Neural cell (in vitro differentiated cells): ENCODE results near the gene STARD10. TPM values are rescaled to one million over a fixed set of nuclear protein-coding genes. Genes with fewer than 3 reads are reported as not detected.

Experiments used
- H2AFZ ChIP-seq: fragments of 200-600, 300-800 bp; sonication (generic), shearing (Covaris generic); 2 replicates; pipeline ENCODE4 v1.6.0; 2014; ENCODE audit warnings: low read depth, mild to moderate bottlenecking, antibody characterized with exemption, low read length, moderate library complexity
- H3F3A ChIP-seq: fragments of 200-600 bp; shearing (Covaris generic); 2 replicates; pipeline ENCODE4 v1.6.1; 2016; ENCODE audit warnings: mild to moderate bottlenecking, moderate library complexity, mixed read lengths, antibody characterized with exemption, low read length; ENCODE audit not compliant: insufficient read depth, poor library complexity, severe bottlenecking
- H3K27ac ChIP-seq: fragments of 200-600, 300-800 bp; sonication (generic), shearing (Covaris generic); 2 replicates; pipeline ENCODE4 v1.5.1; 2014; ENCODE audit warnings: mild to moderate bottlenecking, low read length, moderate library complexity
- H3K27me3 ChIP-seq: fragments of 300-800, 200-600 bp; sonication (generic), shearing (Covaris generic); 2 replicates; pipeline ENCODE4 v1.6.0; 2014; ENCODE audit warnings: mild to moderate bottlenecking, low read depth, low read length, moderate library complexity; ENCODE audit not compliant: insufficient read depth
- H3K36me3 ChIP-seq: fragments of 300-800, 200-600 bp; sonication (generic), shearing (Covaris generic); 2 replicates; pipeline ENCODE4 v1.5.1; 2014; ENCODE audit warnings: mild to moderate bottlenecking, antibody characterized with exemption, low read length, moderate library complexity; ENCODE audit not compliant: insufficient read depth
- H3K4me2 ChIP-seq: fragments of 300-800, 200-600 bp; sonication (generic), shearing (Covaris generic); 2 replicates; pipeline ENCODE4 v1.6.0; 2014; ENCODE audit warnings: mild to moderate bottlenecking, low read length
- H3K4me3 ChIP-seq: fragments of 300-800, 200-600 bp; sonication (generic), shearing (Covaris generic); 2 replicates; pipeline ENCODE4 v1.5.1; 2014; ENCODE audit warnings: mild to moderate bottlenecking, low read length, moderate library complexity
- H3K79me2 ChIP-seq: fragments of 200-600 bp; shearing (Covaris generic); replicated peaks from 2 replicates; pipeline ENCODE4 v1.6.0; 2014; ENCODE audit warnings: mild to moderate bottlenecking, low read length, moderate library complexity; ENCODE audit not compliant: insufficient read depth
- H3K9ac ChIP-seq: fragments of 300-800, 200-600 bp; sonication (generic), shearing (Covaris generic); 2 replicates; pipeline ENCODE4 v1.6.1; 2016; ENCODE audit warnings: mild to moderate bottlenecking, low read length, mixed read lengths
- H3K9me2 ChIP-seq: fragments of 200-600 bp; shearing (Covaris generic); 2 replicates; pipeline ENCODE4 v1.6.1; 2016; ENCODE audit warnings: mild to moderate bottlenecking, low read length, mixed read lengths; ENCODE audit not compliant: insufficient read depth
- H3K9me3 ChIP-seq: fragments of 200-600, 300-800 bp; sonication (generic), shearing (Covaris generic); 2 replicates; pipeline ENCODE4 v1.6.1; 2016; ENCODE audit warnings: mild to moderate bottlenecking, mixed run types, low read length, moderate library complexity, mixed read lengths
- H4K20me1 ChIP-seq: fragments of 200-600 bp; shearing (Covaris generic); 2 replicates; pipeline ENCODE4 v1.6.1; 2016; ENCODE audit warnings: mild to moderate bottlenecking, mixed run types; ENCODE audit not compliant: insufficient read depth
- EP300 ChIP-seq: fragments of 450-650 bp; conservative IDR thresholded peaks from 2 replicates; pipeline ENCODE4 v1.6.1; 2014; ENCODE audit warnings: antibody characterized with exemption, mild to moderate bottlenecking, moderate library complexity; ENCODE audit not compliant: poor library complexity, severe bottlenecking
- EZH2 ChIP-seq: fragments of 200-600, 300-800 bp; shearing (Covaris generic), sonication (generic); IDR thresholded peaks from 2 replicates; pipeline ENCODE4 v1.6.1; 2014; ENCODE audit warnings: antibody characterized with exemption, low read length, borderline replicate concordance, mild to moderate bottlenecking; ENCODE audit not compliant: insufficient read depth, poor library complexity, severe bottlenecking
- MXI1 ChIP-seq: fragments of 450-650 bp; conservative IDR thresholded peaks from 2 replicates; pipeline ENCODE4 v1.6.1; 2014; ENCODE audit warnings: antibody characterized with exemption, mild to moderate bottlenecking; ENCODE audit not compliant: poor library complexity, severe bottlenecking
- POLR2AphosphoS5 ChIP-seq: IDR thresholded peaks from 2 replicates; pipeline ENCODE4 v1.6.1; 2012
- RAD21 ChIP-seq: fragments of 450-650 bp; conservative IDR thresholded peaks from 2 replicates; pipeline ENCODE4 v1.6.1; 2014; ENCODE audit warnings: antibody characterized with exemption, mild to moderate bottlenecking, moderate library complexity
- SMC3 ChIP-seq: fragments of 450-650 bp; conservative IDR thresholded peaks from 2 replicates; pipeline ENCODE4 v1.6.1; 2014; ENCODE audit warnings: antibody characterized with exemption, mild to moderate bottlenecking, moderate library complexity; ENCODE audit not compliant: poor library complexity
- TAF1 ChIP-seq: IDR thresholded peaks from 2 replicates; pipeline ENCODE4 v1.6.1; 2012; ENCODE audit warnings: low read depth
- polyA plus RNA-seq: library from polyadenylated mRNA; depleted of rRNA; stranded (reverse); fragments of >200 nt; gene quantifications from 2 replicates; pipeline ENCODE4 v1.2.3, GENCODE V29; 2014
- TF ChIP-seq, protein P1 (sequence below): fragments of 450-650 bp; IDR thresholded peaks from 2 replicates; pipeline ENCODE4 v1.5.1; 2014; ENCODE audit warnings: antibody characterized with exemption, mild to moderate bottlenecking, moderate library complexity; ENCODE audit not compliant: poor library complexity, severe bottlenecking
- TF ChIP-seq, protein P2 (sequence below): IDR thresholded peaks from 2 replicates; pipeline ENCODE4 v1.6.1; 2012; ENCODE audit warnings: borderline replicate concordance

Gene STARD10
- polyA plus RNA-seq, 1 donor from 2014 or later, result 29.0 TPM

DNA sequence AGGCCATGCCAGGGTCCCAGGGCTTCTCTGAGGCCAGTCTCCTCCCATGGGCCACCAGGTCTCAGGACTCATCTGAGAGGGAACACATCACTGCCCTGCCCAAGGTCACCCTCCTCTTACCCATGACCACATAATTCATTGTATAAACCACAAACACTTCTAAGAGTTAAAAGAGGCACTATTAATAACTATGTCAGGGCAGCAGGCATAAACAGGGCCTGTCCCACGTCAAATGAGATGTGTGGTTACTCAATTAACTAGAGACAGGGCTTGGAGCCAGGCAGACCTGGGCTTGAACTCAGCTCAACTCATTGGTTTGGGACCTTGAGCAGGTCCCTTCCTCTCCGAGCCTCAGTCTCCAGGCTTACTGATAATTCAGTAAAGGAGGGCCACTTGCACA lies 74.7 kb downstream of the STARD10 start:
- Histone ChIP-seq H3K4me2 (no peak overlapping the region), H3K4me3 (no peak overlapping the region), H3K36me3 (no peaks in the 10 kb centered on the region), H3K27me3 (no peaks in the 10 kb centered on the region), H3K79me2 (no peaks in the 10 kb centered on the region), H4K20me1 (no peaks in the 10 kb centered on the region), H3F3A (no peaks in the 10 kb centered on the region), H3K9ac (no peak overlapping the region), H3K9me3 (no peaks in the 10 kb centered on the region), H3K27ac (no peak overlapping the region), H3K9me2 (no peaks in the 10 kb centered on the region), H2AFZ (no peak overlapping the region)
- TF ChIP-seq EP300 (no peak), MXI1 (no peak), EZH2 (no peak)

GRCh38 chr11:72718101-72718501 lies 75.7 kb downstream of the STARD10 start:
- H3K79me2 ChIP-seq, result no peaks in the 10 kb centered on the region
- H3K27me3 ChIP-seq, result no peaks in the 10 kb centered on the region
- no peak overlapping the region for H3K4me2 ChIP-seq
- no peaks in the 10 kb centered on the region for H4K20me1 ChIP-seq
- H2AFZ ChIP-seq, result no peak overlapping the region
- no peaks in the 10 kb centered on the region for H3K9me2 ChIP-seq
- H3K9ac ChIP-seq, result no peak overlapping the region
- H3F3A ChIP-seq, result no peaks in the 10 kb centered on the region
- H3K36me3 ChIP-seq, result no peaks in the 10 kb centered on the region
- TF ChIP-seq, protein P1, sequence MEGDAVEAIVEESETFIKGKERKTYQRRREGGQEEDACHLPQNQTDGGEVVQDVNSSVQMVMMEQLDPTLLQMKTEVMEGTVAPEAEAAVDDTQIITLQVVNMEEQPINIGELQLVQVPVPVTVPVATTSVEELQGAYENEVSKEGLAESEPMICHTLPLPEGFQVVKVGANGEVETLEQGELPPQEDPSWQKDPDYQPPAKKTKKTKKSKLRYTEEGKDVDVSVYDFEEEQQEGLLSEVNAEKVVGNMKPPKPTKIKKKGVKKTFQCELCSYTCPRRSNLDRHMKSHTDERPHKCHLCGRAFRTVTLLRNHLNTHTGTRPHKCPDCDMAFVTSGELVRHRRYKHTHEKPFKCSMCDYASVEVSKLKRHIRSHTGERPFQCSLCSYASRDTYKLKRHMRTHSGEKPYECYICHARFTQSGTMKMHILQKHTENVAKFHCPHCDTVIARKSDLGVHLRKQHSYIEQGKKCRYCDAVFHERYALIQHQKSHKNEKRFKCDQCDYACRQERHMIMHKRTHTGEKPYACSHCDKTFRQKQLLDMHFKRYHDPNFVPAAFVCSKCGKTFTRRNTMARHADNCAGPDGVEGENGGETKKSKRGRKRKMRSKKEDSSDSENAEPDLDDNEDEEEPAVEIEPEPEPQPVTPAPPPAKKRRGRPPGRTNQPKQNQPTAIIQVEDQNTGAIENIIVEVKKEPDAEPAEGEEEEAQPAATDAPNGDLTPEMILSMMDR, result no peak
- no peak for TF ChIP-seq EP300
- TF ChIP-seq TAF1, result no peak
- TF ChIP-seq SMC3, result no peak
- TF ChIP-seq POLR2AphosphoS5, result no peak
- H3K27ac ChIP-seq, result no peak overlapping the region
- H3K4me3 ChIP-seq, result no peak overlapping the region
- H3K9me3 ChIP-seq, result no peaks in the 10 kb centered on the region

GRCh38 chr11:72716788-72717435 lies 76.9 kb downstream of the STARD10 start:
- no peak for TF ChIP-seq EZH2
- TF ChIP-seq EP300, result no peak
- TF ChIP-seq POLR2AphosphoS5, result no peak
- TF ChIP-seq MXI1, result no peak
- TF ChIP-seq, protein P1, result no peak
- TF ChIP-seq, protein P2, sequence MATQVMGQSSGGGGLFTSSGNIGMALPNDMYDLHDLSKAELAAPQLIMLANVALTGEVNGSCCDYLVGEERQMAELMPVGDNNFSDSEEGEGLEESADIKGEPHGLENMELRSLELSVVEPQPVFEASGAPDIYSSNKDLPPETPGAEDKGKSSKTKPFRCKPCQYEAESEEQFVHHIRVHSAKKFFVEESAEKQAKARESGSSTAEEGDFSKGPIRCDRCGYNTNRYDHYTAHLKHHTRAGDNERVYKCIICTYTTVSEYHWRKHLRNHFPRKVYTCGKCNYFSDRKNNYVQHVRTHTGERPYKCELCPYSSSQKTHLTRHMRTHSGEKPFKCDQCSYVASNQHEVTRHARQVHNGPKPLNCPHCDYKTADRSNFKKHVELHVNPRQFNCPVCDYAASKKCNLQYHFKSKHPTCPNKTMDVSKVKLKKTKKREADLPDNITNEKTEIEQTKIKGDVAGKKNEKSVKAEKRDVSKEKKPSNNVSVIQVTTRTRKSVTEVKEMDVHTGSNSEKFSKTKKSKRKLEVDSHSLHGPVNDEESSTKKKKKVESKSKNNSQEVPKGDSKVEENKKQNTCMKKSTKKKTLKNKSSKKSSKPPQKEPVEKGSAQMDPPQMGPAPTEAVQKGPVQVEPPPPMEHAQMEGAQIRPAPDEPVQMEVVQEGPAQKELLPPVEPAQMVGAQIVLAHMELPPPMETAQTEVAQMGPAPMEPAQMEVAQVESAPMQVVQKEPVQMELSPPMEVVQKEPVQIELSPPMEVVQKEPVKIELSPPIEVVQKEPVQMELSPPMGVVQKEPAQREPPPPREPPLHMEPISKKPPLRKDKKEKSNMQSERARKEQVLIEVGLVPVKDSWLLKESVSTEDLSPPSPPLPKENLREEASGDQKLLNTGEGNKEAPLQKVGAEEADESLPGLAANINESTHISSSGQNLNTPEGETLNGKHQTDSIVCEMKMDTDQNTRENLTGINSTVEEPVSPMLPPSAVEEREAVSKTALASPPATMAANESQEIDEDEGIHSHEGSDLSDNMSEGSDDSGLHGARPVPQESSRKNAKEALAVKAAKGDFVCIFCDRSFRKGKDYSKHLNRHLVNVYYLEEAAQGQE, result no peak
- TF ChIP-seq TAF1, result no peak
- no peak for TF ChIP-seq RAD21
- TF ChIP-seq SMC3, result no peak
- Histone ChIP-seq H3K4me3 (peak overlapping the region; percentile 9), H4K20me1 (no peaks in the 10 kb centered on the region), H3K9ac (peak overlapping the region; percentile 27), H3K79me2 (no peaks in the 10 kb centered on the region), H3F3A (no peaks in the 10 kb centered on the region), H3K27me3 (no peaks in the 10 kb centered on the region), H3K36me3 (no peaks in the 10 kb centered on the region), H2AFZ (no peak overlapping the region), H3K9me2 (no peaks in the 10 kb centered on the region), H3K4me2 (no peak overlapping the region), H3K9me3 (no peaks in the 10 kb centered on the region), H3K27ac (peak overlapping the region; percentile 44)
